ENCODE measurements around the gene SYNJ2. TPM values are rescaled to one million over a fixed set of nuclear protein-coding genes. Genes with fewer than 3 reads are reported as not detected.

Gene SYNJ2
- total RNA-seq, 1 experiment from 2014 or later = 24.5 TPM

DNA sequence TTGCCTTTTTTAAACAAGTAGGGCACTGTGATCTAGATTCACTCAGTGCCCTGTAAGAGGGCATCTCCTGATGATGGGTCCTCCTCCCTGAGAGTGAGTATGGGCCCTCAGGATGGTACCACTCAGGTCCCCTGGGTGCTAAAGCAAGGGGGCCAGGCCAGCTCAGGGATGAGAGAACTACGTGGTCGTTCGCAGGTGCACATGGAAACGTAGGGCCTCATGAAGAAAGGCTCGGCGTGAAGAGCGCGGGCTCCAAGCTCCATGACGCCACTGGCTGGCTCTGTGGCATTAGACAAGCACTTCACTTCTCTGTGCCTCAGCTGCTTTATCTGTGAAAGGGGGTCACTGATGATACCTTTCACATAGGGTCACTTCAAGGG is 50.7 kb downstream of the SYNJ2 start:
- no peaks in the 10 kb centered on the region for H4K20me1 ChIP-seq (ENCODE audit: control insufficient read depth, insufficient read depth, insufficient read length)
- peaks cover 0 to 3% of the 10 kb centered on the region in 2 experiments; a peak in 1 of 5 replicates for H3K9me3 Mint-ChIP-seq
- no CpG with 5 or more reads among the region's 9 CpGs for WGBS (ENCODE audit: extremely low coverage, insufficient read length, low lambda C conversion rate)

More for the DNA sequence above, 50.7 kb downstream of the SYNJ2 start:
- H2BK5ac ChIP-seq (ENCODE audit: insufficient read length, low read length) = no peak overlapping the region
- no peak overlapping the region for H3K23ac ChIP-seq (ENCODE audit: insufficient read length, low read depth, low read length)
- H3K27me3 Mint-ChIP-seq (ENCODE audit: low read depth) = no peaks in the 10 kb centered on the region
- no peak overlapping the region for H4K91ac ChIP-seq (ENCODE audit: insufficient read length, low read depth, low read length)
- H3K23me2 ChIP-seq (ENCODE audit: insufficient read length, low read depth, low read length, poor library complexity, severe bottlenecking) = no peaks in the 10 kb centered on the region
- H2AFZ ChIP-seq (ENCODE audit: low read length) = no peak overlapping the region
- no peak overlapping the region for H3K27ac ChIP-seq (ENCODE audit: insufficient read length, low read depth, low read length)
- H2BK120ac ChIP-seq (ENCODE audit: low read depth, low read length, poor library complexity, severe bottlenecking) = no peak overlapping the region
- H3K56ac ChIP-seq (ENCODE audit: insufficient read length, low read depth, low read length) = no peak overlapping the region
- no peak overlapping the region; a peak in 1 of 7 replicates for H3K27ac Mint-ChIP-seq
- no peak overlapping the region for H4K5ac ChIP-seq (ENCODE audit: insufficient read length, low read depth, low read length)
- H3K14ac ChIP-seq (ENCODE audit: insufficient read depth, low read length) = no peak overlapping the region; the same call in 1 of the 2 replicates
- H3K4ac ChIP-seq (ENCODE audit: low read depth, low read length) = no peak overlapping the region
- H4K8ac ChIP-seq (replicated peaks; ENCODE audit: insufficient read length, low read depth, low read length) = no peak overlapping the region
- no peaks in the 10 kb centered on the region for H3K9me3 ChIP-seq (ENCODE audit: control insufficient read depth, low read depth, low read length)
- H3K4me1 Mint-ChIP-seq = peaks cover 18% of the 10 kb centered on the region in 2 experiments
- H3K79me1 ChIP-seq (ENCODE audit: insufficient read depth, low read depth, low read length, poor library complexity, severe bottlenecking) = no peaks in the 10 kb centered on the region
- no peak overlapping the region for H2BK12ac ChIP-seq (ENCODE audit: insufficient read length, low read depth, low read length)
- H3K27me3 ChIP-seq (ENCODE audit: insufficient read depth, low read length) = no peaks in the 10 kb centered on the region
- no peak overlapping the region for H2AK5ac ChIP-seq (ENCODE audit: insufficient read length, low read length)
- H3K4me1 ChIP-seq (ENCODE audit: insufficient read depth, low read length) = no peaks in the 10 kb centered on the region
- no peak overlapping the region for H2BK20ac ChIP-seq (ENCODE audit: low read depth, low read length, poor library complexity, severe bottlenecking)
- H3K79me2 ChIP-seq (ENCODE audit: insufficient read depth, low read length) = no peaks in the 10 kb centered on the region
- H3K4me2 ChIP-seq (ENCODE audit: insufficient read depth, insufficient read length, low read length) = no peak overlapping the region
- no peak overlapping the region for H3K18ac ChIP-seq (ENCODE audit: insufficient read length, low read depth, low read length)
- H3K36me3 Mint-ChIP-seq (ENCODE audit: insufficient read depth in 1 of 3, low read depth in 3 of 3) = peaks cover 7 to 24% (median 7%) of the 10 kb centered on the region in 3 experiments
- TF ChIP-seq, protein P1, sequence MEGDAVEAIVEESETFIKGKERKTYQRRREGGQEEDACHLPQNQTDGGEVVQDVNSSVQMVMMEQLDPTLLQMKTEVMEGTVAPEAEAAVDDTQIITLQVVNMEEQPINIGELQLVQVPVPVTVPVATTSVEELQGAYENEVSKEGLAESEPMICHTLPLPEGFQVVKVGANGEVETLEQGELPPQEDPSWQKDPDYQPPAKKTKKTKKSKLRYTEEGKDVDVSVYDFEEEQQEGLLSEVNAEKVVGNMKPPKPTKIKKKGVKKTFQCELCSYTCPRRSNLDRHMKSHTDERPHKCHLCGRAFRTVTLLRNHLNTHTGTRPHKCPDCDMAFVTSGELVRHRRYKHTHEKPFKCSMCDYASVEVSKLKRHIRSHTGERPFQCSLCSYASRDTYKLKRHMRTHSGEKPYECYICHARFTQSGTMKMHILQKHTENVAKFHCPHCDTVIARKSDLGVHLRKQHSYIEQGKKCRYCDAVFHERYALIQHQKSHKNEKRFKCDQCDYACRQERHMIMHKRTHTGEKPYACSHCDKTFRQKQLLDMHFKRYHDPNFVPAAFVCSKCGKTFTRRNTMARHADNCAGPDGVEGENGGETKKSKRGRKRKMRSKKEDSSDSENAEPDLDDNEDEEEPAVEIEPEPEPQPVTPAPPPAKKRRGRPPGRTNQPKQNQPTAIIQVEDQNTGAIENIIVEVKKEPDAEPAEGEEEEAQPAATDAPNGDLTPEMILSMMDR (conservative IDR thresholded peaks at IDR 0.05) = no peak
- no peak overlapping the region for H3T11ph ChIP-seq (ENCODE audit: low read length)
- DNase-seq = no peak
- H3K4me3 Mint-ChIP-seq = no peak overlapping the region
- H3K9ac ChIP-seq (ENCODE audit: extremely low read depth, insufficient read length, low read length) = no peak overlapping the region
- no peak overlapping the region for H2BK15ac ChIP-seq (ENCODE audit: low read depth, low read length)
